D721Med (cell line): ENCODE data around the gene PRRG4.

ENCODE experiments used
- DNase-seq: peaks from one replicate; pipeline ENCODE4 v3.0.0; 2011; ENCODE audit warnings: low spot score; ENCODE audit not compliant: insufficient read length
- FAIRE-seq: peaks from 2 replicates; lab custom pipeline; 2011; peaks lifted over from hg19 to GRCh38; lab: Jason Lieb, UNC
- TF ChIP-seq, protein P1 (sequence below): IDR thresholded peaks from 2 replicates; pipeline ENCODE4 v1.5.1; 2012; ENCODE audit warnings: mild to moderate bottlenecking, control low read depth; ENCODE audit not compliant: insufficient read depth; ENCODE audit errors: missing control alignments

The PRRG4 gene

DNA sequence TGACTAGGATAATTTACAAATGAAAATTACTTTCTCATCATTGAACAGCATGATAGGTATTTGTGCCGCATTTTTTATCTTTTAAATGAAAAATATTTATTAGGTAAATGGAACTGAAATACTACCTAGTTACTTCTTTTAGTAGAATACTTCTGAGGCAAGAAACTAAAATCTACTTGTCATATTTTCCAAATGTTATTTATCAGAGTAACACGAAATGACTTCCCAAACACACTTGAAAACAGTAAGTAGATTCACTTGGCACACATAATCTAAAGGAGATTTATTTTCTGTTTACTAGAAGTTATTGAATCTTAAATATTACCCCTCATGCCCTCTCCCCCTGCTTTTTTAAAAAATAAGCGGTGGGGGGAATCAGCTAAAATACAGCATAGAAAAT is 65.2 kb downstream of the PRRG4 start:
- no peak for FAIRE-seq
- TF ChIP-seq, protein P1, sequence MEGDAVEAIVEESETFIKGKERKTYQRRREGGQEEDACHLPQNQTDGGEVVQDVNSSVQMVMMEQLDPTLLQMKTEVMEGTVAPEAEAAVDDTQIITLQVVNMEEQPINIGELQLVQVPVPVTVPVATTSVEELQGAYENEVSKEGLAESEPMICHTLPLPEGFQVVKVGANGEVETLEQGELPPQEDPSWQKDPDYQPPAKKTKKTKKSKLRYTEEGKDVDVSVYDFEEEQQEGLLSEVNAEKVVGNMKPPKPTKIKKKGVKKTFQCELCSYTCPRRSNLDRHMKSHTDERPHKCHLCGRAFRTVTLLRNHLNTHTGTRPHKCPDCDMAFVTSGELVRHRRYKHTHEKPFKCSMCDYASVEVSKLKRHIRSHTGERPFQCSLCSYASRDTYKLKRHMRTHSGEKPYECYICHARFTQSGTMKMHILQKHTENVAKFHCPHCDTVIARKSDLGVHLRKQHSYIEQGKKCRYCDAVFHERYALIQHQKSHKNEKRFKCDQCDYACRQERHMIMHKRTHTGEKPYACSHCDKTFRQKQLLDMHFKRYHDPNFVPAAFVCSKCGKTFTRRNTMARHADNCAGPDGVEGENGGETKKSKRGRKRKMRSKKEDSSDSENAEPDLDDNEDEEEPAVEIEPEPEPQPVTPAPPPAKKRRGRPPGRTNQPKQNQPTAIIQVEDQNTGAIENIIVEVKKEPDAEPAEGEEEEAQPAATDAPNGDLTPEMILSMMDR: no peak
- no peak for DNase-seq

DNA sequence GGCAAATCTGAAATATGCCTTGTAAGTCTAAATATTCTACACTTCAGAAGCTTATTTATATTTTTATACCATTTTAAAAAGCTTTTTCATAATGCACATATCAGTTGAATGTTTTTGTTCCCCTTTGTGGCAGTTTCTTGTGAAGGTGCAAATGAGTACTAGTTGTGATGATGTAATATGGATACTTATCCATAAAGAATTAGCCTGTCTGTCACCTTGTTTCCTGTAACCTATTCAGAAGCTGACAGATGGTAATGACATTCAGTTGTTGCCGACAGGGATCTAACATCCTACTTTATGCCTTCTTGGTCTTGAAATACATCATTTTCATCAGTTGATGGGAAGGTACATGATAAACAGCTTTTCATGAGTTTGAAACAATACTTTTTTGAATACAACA is 65.7 kb downstream of the PRRG4 start:
- TF ChIP-seq, protein P1: no peak
- FAIRE-seq: no peak
- no peak for DNase-seq

DNA sequence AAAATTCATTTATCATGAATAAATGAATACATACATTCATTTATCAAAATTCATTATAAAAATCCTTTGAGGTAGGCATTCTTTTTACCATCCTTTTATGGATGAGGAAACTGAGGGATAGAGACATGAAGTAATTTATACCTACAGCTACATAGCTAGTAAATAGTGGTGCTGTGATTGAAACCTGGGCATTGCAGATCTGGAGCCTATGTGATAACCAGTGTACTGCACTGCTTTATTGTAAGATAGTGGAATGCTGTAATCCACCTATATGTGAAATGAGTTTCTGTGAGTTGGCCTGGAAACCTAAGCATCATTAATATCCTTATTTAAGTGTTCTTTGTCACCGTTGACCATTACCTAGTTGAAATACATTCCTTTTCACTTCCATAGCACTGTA is 67.4 kb downstream of the PRRG4 start:
- TF ChIP-seq, protein P1: no peak
- FAIRE-seq (no peak), DNase-seq (no peak)

DNA sequence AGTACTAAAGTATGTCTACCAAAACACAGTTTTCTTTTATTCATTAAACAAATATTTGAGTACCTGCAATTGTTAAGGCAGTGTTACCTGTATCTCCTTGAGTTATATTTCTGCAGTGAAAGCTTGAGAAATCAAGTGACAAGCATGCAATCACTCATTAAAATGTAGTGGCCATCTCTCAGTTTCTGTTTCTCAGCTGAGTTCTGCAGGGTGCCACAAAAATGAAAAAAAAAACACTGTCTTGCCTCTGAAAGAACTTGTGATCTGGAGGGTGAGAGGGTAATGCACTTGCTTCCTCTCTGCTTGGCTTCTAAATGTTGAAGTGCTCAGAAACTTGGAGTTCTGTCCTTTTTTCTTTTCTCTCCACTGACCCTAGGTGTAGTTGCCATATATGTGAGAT is 69.7 kb downstream of the PRRG4 start:
- FAIRE-seq (no peak), DNase-seq (no peak)
- TF ChIP-seq, protein P1: no peak

DNA sequence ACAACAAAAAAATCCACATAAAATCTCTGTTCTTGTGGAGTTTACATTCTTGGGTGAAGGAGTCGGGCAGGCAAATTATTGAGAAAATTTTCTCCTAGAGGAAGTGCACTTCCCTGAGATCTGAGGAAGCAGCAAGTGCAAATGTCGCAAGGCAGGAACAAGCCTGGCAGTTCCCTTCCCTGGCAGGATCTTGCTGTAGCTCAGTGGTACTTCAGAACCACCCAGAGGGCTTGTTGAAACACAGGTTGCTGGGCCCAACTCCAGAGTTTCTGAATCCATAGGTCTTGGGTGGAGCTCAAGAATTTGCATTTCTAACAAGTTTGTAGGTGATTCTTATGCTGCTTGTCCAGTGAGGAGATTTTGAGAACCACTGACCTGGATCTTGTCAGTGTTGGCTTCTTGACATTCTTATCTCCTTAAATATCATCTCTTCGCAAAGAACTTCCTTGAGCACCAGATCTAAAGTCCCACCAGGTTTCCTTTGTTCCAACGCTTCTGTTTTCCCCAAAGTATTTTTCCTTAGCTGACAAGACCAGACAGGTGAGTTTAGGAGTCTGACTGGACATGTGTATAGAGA is 72.5 kb downstream of the PRRG4 start:
- no peak for DNase-seq
- TF ChIP-seq, protein P1: no peak
- FAIRE-seq: no peak

DNA sequence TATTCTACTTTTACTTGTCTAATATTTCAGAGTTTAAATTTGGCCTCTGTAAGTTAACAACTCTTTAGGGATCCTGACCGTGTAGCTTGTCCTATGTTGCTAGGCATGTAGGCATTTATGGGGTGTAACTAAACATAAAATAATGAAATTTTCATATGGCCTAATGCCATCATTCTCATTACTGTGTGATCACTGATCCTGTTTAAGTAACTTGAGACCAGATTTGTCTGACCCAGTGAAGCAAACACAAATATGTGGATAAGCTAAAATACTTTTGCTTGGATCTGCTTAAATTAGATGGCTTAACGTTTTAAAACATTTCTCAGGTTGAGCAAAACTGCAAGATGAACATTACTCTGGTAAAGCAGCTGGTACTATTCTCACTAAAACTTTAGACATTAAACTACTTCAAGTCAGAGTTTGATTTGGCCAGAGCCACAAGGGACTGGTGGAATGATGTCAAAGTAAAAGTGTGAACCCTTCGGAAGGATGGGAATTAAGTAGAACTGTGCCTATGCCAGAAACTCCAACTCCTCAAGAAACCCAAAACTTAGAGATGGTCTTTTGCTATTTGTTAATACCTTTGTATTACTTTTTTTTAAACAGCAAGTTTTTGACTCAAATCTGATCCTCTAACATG is 75.4 kb downstream of the PRRG4 start:
- TF ChIP-seq, protein P1: no peak
- FAIRE-seq (no peak), DNase-seq (no peak)
